ENCODE measurements around the gene LGI2.
A peak's percentile ranks its signal among the peaks of the same experiment; 100 is the strongest.

LGI2 gene

GRCh38 chr4:25033526-25033925 lies 2.8 kb upstream of the LGI2 start:
- H3K27me3 ChIP-seq (ENCODE audit: control insufficient read depth in 1 of 2, insufficient read depth in 1 of 2, low read length in 2 of 2), result peaks cover 17 to 67% of the 10 kb centered on the region in 2 experiments
- H3K9me3 ChIP-seq (ENCODE audit: control insufficient read depth, low read length), result no peaks in the 10 kb centered on the region
- no peak overlapping the region for H2BK12ac ChIP-seq (ENCODE audit: low read length in 2 of 2)
- no peak overlapping the region for H3K4me3 ChIP-seq (ENCODE audit: insufficient read depth in 1 of 2, low read depth in 1 of 2, low read length in 2 of 2)
- no peak overlapping the region for H3K23ac ChIP-seq (ENCODE audit: low read length in 2 of 2)
- no peaks in the 10 kb centered on the region for H3K79me1 ChIP-seq (replicated peaks; ENCODE audit: low read length, poor library complexity, severe bottlenecking)
- peaks cover 8% of the 10 kb centered on the region for H3K4me1 ChIP-seq (ENCODE audit: control insufficient read depth, insufficient read depth, low read depth, low read length)
- H2AK5ac ChIP-seq (ENCODE audit: low read length, severe bottlenecking), result no peak overlapping the region
- H2BK5ac ChIP-seq (ENCODE audit: low read depth, low read length, poor library complexity, severe bottlenecking), result no peak overlapping the region
- no peak overlapping the region for H3K14ac ChIP-seq (ENCODE audit: low read length in 2 of 2)
- no peak overlapping the region for H3K4ac ChIP-seq (ENCODE audit: low read depth in 1 of 2, low read length in 2 of 2)
- H2AFZ ChIP-seq (ENCODE audit: low read depth, low read length), result no peak overlapping the region
- no peak overlapping the region for H2BK15ac ChIP-seq (ENCODE audit: low read depth, poor library complexity, severe bottlenecking)
- H3K36me3 ChIP-seq (ENCODE audit: control insufficient read depth in 1 of 2, insufficient read depth in 2 of 2, low read depth in 1 of 2, low read length in 2 of 2), result no peaks in the 10 kb centered on the region
- DNase-seq, result no peak
- H3K27ac ChIP-seq (ENCODE audit: low read length, poor library complexity, severe bottlenecking), result no peak overlapping the region
- H2BK120ac ChIP-seq (ENCODE audit: low read depth, low read length), result no peak overlapping the region
- H4K91ac ChIP-seq (ENCODE audit: low read length), result no peak overlapping the region
- H4K8ac ChIP-seq (ENCODE audit: low read length), result no peak overlapping the region
- no peak overlapping the region for H3K18ac ChIP-seq (ENCODE audit: low read depth in 1 of 2, low read length in 2 of 2)
- no peak overlapping the region for H3K4me2 ChIP-seq (ENCODE audit: low read length, poor library complexity, severe bottlenecking)
- 78% methylated on average over 3 of the region's 4 CpGs for WGBS
- no peak overlapping the region for H3K9ac ChIP-seq (ENCODE audit: low read length)

GRCh38 chr4:25032126-25032525 lies 1.4 kb upstream of the LGI2 start:
- Histone ChIP-seq H2AFZ (ENCODE audit: low read depth, low read length) (no peak overlapping the region), H4K8ac (ENCODE audit: low read length) (no peak overlapping the region), H3K36me3 (ENCODE audit: control insufficient read depth in 1 of 2, insufficient read depth in 2 of 2, low read depth in 1 of 2, low read length in 2 of 2) (no peaks in the 10 kb centered on the region), H3K4me1 (ENCODE audit: control insufficient read depth, insufficient read depth, low read depth, low read length) (peaks cover 8% of the 10 kb centered on the region), H2BK120ac (ENCODE audit: low read depth, low read length) (no peak overlapping the region), H3K27me3 (ENCODE audit: control insufficient read depth in 1 of 2, insufficient read depth in 1 of 2, low read length in 2 of 2) (peaks cover 20 to 75% of the 10 kb centered on the region in 2 experiments), H3K14ac (ENCODE audit: low read length in 2 of 2) (no peak overlapping the region), H2BK5ac (ENCODE audit: low read depth, low read length, poor library complexity, severe bottlenecking) (no peak overlapping the region), H3K79me1 (replicated peaks; ENCODE audit: low read length, poor library complexity, severe bottlenecking) (no peaks in the 10 kb centered on the region), H3K23ac (ENCODE audit: low read length in 2 of 2) (no peak overlapping the region), H2BK12ac (ENCODE audit: low read length in 2 of 2) (no peak overlapping the region), H2AK5ac (ENCODE audit: low read length, severe bottlenecking) (no peak overlapping the region), H3K4ac (ENCODE audit: low read depth in 1 of 2, low read length in 2 of 2) (no peak overlapping the region), H2BK15ac (ENCODE audit: low read depth, poor library complexity, severe bottlenecking) (no peak overlapping the region), H3K27ac (ENCODE audit: low read length, poor library complexity, severe bottlenecking) (no peak overlapping the region), H3K9me3 (ENCODE audit: control insufficient read depth, low read length) (no peaks in the 10 kb centered on the region), H4K91ac (ENCODE audit: low read length) (no peak overlapping the region), H3K9ac (ENCODE audit: low read length) (no peak overlapping the region), H3K4me3 (ENCODE audit: insufficient read depth in 1 of 2, low read depth in 1 of 2, low read length in 2 of 2) (no peak overlapping the region), H3K4me2 (ENCODE audit: low read length, poor library complexity, severe bottlenecking) (no peak overlapping the region), H3K18ac (ENCODE audit: low read depth in 1 of 2, low read length in 2 of 2) (no peak overlapping the region)
- WGBS, result 93% methylated on average over 2 of the region's 2 CpGs
- DNase-seq, result no peak

DNA sequence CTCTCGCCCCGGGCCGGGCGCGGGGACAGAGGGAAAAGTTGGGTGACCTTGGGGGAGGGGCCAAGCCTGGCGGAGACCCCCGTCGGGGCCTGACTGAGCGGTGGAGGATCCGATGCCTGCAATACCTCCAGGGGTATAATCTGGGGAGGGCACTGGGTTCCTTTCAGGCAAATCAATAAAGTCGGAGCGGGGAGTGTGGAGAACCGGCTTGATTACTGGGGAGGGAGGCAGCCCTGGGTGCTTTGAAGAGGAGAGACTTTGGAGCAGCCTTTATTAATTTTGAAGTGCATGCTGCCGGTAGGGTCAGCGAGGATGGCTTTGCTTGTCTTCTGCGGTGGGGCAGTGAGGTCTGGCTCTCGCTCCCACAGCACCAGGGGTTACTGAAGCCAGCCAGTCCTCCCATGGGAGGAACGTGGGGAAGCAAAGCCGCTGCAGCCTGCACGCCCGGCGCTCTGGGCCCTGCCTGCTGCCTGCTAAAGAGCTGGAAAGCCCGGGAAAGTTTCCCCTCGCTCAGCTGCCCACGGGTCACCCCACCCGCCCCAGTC lies 403 bp upstream of the LGI2 start:
- Histone ChIP-seq H3K4me1 (ENCODE audit: control insufficient read depth, insufficient read depth, low read depth, low read length) (peaks cover 8% of the 10 kb centered on the region), H3K4ac (ENCODE audit: low read depth in 1 of 2, low read length in 2 of 2) (no peak overlapping the region), H3K9ac (ENCODE audit: low read length) (peak overlapping the region; percentile 71), H3K4me3 (ENCODE audit: insufficient read depth in 1 of 2, low read depth in 1 of 2, low read length in 2 of 2) (peak overlapping the region; percentile 56 to 72), H3K36me3 (ENCODE audit: control insufficient read depth in 1 of 2, insufficient read depth in 2 of 2, low read depth in 1 of 2, low read length in 2 of 2) (no peaks in the 10 kb centered on the region), H2BK12ac (ENCODE audit: low read length in 2 of 2) (no peak overlapping the region), H3K23ac (ENCODE audit: low read length in 2 of 2) (no peak overlapping the region), H3K27ac (ENCODE audit: low read length, poor library complexity, severe bottlenecking) (no peak overlapping the region), H3K27me3 (ENCODE audit: control insufficient read depth in 1 of 2, insufficient read depth in 1 of 2, low read length in 2 of 2) (peaks cover 20 to 76% of the 10 kb centered on the region in 2 experiments), H2AK5ac (ENCODE audit: low read length, severe bottlenecking) (no peak overlapping the region), H3K79me1 (replicated peaks; ENCODE audit: low read length, poor library complexity, severe bottlenecking) (no peaks in the 10 kb centered on the region), H3K4me2 (ENCODE audit: low read length, poor library complexity, severe bottlenecking) (peak overlapping the region; percentile 91), H2AFZ (ENCODE audit: low read depth, low read length) (no peak overlapping the region), H2BK5ac (ENCODE audit: low read depth, low read length, poor library complexity, severe bottlenecking) (no peak overlapping the region), H3K14ac (ENCODE audit: low read length in 2 of 2) (no peak overlapping the region), H4K91ac (ENCODE audit: low read length) (no peak overlapping the region), H2BK120ac (ENCODE audit: low read depth, low read length) (no peak overlapping the region), H2BK15ac (ENCODE audit: low read depth, poor library complexity, severe bottlenecking) (no peak overlapping the region), H4K8ac (ENCODE audit: low read length) (no peak overlapping the region), H3K18ac (ENCODE audit: low read depth in 1 of 2, low read length in 2 of 2) (no peak overlapping the region), H3K9me3 (ENCODE audit: control insufficient read depth, low read length) (no peaks in the 10 kb centered on the region)
- peak; percentile 34 for DNase-seq
- under 1% methylated on average over 12 of the region's 26 CpGs for WGBS

GRCh38 chr4:25029479-25030276 lies 1.1 kb downstream of the LGI2 start:
- Histone ChIP-seq H3K4me2 (ENCODE audit: low read length, poor library complexity, severe bottlenecking) (no peak overlapping the region), H3K36me3 (ENCODE audit: control insufficient read depth in 1 of 2, insufficient read depth in 2 of 2, low read depth in 1 of 2, low read length in 2 of 2) (peaks cover 0 to 9% of the 10 kb centered on the region in 2 experiments), H2AFZ (ENCODE audit: low read depth, low read length) (no peak overlapping the region), H4K8ac (ENCODE audit: low read length) (no peak overlapping the region), H3K4me1 (ENCODE audit: control insufficient read depth, insufficient read depth, low read depth, low read length) (peaks cover 8% of the 10 kb centered on the region), H3K18ac (ENCODE audit: low read depth in 1 of 2, low read length in 2 of 2) (no peak overlapping the region), H3K79me1 (replicated peaks; ENCODE audit: low read length, poor library complexity, severe bottlenecking) (no peaks in the 10 kb centered on the region), H3K4ac (ENCODE audit: low read depth in 1 of 2, low read length in 2 of 2) (no peak overlapping the region), H2AK5ac (ENCODE audit: low read length, severe bottlenecking) (no peak overlapping the region), H3K9ac (ENCODE audit: low read length) (no peak overlapping the region), H3K23ac (ENCODE audit: low read length in 2 of 2) (no peak overlapping the region), H3K4me3 (ENCODE audit: insufficient read depth in 1 of 2, low read depth in 1 of 2, low read length in 2 of 2) (peak overlapping the region in 1 of 2 experiments; percentile 77), H2BK5ac (ENCODE audit: low read depth, low read length, poor library complexity, severe bottlenecking) (no peak overlapping the region), H2BK12ac (ENCODE audit: low read length in 2 of 2) (no peak overlapping the region), H3K14ac (ENCODE audit: low read length in 2 of 2) (no peak overlapping the region), H2BK120ac (ENCODE audit: low read depth, low read length) (no peak overlapping the region), H3K27me3 (ENCODE audit: control insufficient read depth in 1 of 2, insufficient read depth in 1 of 2, low read length in 2 of 2) (peaks cover 20 to 73% of the 10 kb centered on the region in 2 experiments), H4K91ac (ENCODE audit: low read length) (no peak overlapping the region), H3K27ac (ENCODE audit: low read length, poor library complexity, severe bottlenecking) (no peak overlapping the region), H3K9me3 (ENCODE audit: control insufficient read depth, low read length) (no peaks in the 10 kb centered on the region), H2BK15ac (ENCODE audit: low read depth, poor library complexity, severe bottlenecking) (no peak overlapping the region)
- DNase-seq, result no peak
- 43% methylated on average over 19 of the region's 19 CpGs for WGBS
